K562 treated with DMSO at 1 percent for 24 hours (cell line): ENCODE data around the gene VRK1. TPM values are rescaled to one million over a fixed set of nuclear protein-coding genes. Genes with fewer than 3 reads are reported as not detected.

ENCODE experiments used
- total RNA-seq: library from RNA; unstranded; fragments of 300-600 nt; gene quantifications from 2 replicates; pipeline ENCODE4 v1.2.3, GENCODE V29; 2022; ENCODE audit warnings: low read depth; ENCODE audit not compliant: insufficient read depth

VRK1 gene
- total RNA-seq: 37.6 and 51.1 TPM in 2 replicates

GRCh38 chr14:96796851-96797581 lies at the start of gene VRK1:
Gene VRK1 (plus strand): TSS chr14:96797382. CDS start chr14:96833472, 36,090 bp downstream.

